HG02759 (cell line): Measurements from ENCODE around the gene CD22.
"Not testable (repeated sequence)": the region's sequence is repeated elsewhere in the genome, so short reads cannot be mapped to it uniquely, and the experiment has no call there.

ENCODE experiments used
- ATAC-seq: cut with Tn5 transposase; IDR thresholded peaks from one replicate; pipeline ENCODE4 v1.9.1; 2021; ENCODE audit warnings: mild to moderate bottlenecking, moderate library complexity; ENCODE audit not compliant: unreplicated experiment

CD22 gene

DNA sequence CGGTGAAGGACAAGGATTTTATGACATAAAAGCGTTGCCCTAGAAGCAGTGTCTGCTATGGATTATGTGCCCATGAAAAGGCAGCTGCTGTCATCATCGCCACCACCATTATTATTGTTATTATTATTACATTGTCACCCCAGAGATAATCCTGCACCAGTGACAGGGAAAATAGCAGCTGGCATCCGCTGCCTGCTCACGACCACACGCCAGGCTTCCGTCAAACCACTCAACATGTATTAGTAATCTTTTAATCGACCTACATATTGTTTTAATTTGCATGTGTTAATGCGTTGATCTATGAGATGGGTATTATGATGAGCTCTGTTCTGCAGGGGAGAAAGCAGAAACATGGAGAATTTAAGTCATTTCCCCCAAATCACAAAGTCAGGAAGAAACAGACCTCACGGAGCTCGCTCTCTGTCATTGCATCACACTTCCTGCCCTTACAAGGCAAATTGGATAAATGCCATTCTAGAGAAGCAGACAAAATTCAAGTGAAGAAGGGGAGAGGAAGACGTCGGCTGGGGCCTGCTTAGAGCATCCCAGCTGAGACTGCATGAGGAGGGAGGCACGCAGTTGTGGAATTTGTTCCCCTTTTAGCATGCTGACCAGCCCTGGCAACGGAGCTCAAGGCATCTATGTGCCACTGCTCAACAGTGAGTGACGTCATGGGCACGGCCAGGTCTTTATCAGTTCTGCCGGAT is 29.0 kb downstream of the CD22 start, which contains the start of gene FFAR3:
TSS of gene FFAR3 (plus strand) at position 594 of the 707 bp plus-strand sequence. CDS start 431 bp downstream, outside the sequence.
- no peak for ATAC-seq

DNA sequence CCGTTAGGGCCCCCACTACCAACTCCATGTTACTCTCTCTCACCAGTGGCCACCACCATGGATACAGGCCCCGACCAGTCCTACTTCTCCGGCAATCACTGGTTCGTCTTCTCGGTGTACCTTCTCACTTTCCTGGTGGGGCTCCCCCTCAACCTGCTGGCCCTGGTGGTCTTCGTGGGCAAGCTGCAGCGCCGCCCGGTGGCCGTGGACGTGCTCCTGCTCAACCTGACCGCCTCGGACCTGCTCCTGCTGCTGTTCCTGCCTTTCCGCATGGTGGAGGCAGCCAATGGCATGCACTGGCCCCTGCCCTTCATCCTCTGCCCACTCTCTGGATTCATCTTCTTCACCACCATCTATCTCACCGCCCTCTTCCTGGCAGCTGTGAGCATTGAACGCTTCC is 29.8 kb downstream of the CD22 start:
- not testable (repeated sequence) for ATAC-seq

DNA sequence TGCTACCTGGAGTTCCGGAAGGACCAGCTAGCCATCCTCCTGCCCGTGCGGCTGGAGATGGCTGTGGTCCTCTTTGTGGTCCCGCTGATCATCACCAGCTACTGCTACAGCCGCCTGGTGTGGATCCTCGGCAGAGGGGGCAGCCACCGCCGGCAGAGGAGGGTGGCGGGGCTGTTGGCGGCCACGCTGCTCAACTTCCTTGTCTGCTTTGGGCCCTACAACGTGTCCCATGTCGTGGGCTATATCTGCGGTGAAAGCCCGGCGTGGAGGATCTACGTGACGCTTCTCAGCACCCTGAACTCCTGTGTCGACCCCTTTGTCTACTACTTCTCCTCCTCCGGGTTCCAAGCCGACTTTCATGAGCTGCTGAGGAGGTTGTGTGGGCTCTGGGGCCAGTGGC is 30.4 kb downstream of the CD22 start:
- not testable (repeated sequence) for ATAC-seq

DNA sequence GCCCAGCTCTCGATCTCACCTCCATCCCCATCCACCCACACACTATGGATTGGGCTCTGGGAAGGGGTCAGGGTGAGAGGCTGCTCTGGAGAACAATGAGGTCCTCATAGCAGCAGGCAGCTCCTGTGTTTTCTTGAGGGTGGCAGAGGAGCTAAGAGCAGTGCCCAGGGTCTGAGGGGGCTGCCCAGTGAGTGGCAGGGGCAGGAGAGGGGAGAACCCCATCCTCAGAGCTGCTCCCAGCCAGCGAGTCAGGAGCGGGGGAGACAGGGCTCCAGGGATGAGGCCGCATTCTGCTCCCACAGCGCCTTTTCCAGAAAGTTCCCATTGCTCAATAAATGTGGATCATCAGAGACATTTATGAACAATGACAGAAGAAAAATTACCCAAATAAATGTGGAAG is 31.1 kb downstream of the CD22 start:
- ATAC-seq, result not testable (repeated sequence)

DNA sequence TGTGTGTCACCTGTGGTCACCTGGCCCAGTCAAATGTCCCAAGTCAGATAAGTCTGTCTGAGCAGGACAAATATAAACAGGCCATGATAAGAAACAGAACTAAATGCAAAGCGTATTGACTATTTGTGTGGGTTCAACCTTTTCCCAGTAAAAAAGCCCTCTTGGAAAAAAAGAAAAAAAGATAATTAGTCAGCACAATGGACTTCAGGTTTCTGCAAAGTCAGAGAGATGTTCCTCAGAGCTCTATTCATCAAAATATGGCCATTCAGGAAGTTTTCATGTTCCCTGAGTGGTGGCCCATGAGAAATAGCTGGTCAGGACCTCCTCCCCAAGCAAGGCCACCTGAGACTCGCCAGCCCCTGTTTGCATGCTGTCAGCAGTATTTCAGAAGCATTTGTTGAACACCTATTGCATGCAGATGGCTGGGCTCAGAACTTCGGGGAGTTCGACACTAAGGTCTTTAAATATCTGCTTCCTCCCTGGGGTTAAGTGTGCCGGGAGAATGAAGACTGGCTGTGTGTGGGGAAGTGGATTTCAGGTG is 32.0 kb downstream of the CD22 start:
- ATAC-seq, result no peak

DNA sequence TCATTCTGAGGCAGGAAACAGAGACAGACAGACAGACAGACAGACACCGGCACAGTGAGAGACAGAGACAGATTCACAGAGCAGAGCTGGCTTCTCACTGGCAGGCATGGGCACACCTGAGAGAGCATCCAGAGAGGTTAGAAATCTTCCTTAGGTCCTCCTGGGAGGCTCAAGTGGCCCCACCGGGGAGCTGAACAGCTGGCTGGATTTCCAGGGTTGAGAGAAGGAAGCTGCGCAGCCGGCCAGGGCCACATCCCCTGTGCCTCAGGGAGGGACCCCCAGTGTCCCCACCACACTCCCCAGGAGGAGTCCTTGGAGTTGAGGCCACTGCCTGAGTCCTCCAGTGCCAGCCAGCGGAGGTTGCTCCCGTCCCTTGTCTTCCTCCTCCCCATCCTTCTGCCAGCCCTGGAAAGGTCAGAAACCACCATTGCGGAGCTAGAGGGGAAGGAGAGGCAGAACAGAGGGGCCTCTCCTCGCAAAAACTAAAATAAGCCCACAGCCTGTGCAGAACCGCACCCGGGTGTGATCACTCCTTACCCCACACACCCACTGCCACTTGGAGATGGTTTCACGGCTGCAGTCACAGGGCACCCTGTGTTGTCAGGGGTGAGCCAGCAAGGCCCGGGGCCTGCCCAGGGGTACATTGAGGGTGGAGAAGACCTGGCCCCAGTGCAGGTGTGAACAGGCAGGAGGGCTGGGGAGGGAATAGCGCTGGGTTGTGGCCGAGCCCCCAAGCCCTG is 33.4 kb downstream of the CD22 start:
- ATAC-seq, result no peak

DNA sequence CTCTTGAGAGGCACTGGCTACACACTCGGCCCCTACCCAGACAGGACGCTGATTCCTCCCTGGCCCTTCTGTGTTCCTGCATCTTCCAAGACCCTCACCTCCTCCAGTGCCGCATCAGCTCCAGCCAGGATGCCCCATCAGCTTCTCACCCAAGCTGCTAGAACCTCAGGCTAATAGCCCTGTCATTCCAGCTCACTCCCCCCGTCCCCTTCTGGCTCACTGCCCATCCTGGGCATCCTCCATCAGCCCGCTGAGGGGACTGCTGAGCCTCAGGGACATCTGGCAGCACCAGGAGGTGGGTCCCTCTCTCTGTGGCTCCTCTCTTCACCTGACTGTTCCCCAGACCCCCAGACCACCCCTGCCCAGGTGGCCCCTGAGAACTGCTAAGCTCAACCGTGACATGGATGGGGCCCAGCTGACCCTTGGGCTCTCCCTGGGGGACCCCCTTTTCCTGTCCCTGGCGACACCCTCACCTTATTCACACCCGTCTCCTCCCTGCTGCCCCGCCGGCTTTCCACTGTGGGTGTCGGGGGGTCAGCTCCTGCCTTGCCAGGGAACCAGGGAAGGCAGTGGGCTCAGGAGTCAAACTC is 34.1 kb downstream of the CD22 start:
- no peak for ATAC-seq

DNA sequence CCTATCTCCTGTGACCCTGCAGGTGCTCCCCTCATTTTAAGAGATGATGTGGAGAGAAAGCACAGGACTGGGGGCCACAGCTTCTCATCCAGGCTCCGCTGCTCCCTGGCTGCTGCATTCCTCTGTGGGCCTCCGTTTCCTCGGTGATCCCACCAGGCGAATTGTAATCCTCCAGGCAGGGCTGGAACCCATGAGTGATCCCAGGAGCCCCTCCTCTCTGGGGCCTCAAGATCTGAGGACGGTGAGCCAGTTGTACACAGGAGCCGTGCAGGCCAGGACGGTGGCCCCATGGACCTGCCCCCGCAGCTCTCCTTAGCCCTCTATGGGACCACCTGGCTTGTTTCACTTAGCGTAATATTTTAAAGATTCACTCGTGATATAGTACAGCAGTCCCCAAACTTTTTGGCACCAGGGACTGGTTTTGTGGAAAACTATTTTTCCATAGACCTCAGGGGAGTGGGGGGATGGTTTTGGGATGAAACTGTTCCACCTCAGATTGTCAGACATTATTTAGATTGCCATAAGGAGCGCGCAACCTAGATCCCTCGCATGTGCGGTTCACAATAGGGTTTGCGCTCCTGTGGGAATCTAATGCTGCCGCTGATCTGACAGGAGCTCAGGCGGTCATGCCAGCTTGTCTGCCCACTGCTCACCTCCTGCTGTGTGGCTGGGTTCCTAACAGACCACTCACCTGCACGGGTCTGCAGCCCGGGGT is 34.9 kb downstream of the CD22 start:
- no peak for ATAC-seq

DNA sequence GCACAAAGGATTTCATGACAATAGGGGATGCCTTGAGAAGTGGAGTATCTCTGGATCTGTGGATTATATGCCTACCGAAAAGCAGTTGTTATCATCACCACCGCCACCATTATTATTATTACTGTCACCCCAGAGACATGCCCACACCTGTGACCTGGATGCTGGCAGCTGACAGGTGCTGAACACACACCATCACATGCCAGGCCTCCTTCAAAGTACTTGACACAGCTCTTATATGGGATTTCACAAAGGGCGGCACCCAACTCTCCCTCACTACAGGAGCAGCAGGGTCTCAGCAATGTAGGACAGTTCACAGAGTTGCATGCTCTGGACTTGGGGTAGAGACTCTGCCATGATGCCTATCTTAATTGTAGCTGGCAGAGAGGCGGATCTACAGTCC is 36.3 kb downstream of the CD22 start:
- no peak for ATAC-seq

DNA sequence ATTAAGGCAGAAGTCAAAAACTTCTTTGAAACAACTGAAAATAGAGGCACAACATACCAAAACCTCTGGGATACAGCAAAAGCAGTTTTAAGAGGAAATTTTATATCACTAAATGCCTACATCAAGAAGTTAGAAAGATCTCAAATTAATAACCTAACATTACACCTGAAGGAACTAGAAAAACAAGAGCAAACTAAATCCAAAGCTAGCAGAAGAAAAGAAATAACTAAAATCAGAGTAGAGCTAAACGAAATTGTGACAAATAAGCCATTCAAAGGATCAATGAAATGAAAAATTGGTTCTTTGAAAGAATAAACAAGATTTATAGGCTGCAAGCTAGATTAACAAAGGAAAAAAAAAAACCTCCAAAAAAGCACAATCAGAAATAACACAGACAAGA is 39.4 kb downstream of the CD22 start:
- no peak for ATAC-seq

DNA sequence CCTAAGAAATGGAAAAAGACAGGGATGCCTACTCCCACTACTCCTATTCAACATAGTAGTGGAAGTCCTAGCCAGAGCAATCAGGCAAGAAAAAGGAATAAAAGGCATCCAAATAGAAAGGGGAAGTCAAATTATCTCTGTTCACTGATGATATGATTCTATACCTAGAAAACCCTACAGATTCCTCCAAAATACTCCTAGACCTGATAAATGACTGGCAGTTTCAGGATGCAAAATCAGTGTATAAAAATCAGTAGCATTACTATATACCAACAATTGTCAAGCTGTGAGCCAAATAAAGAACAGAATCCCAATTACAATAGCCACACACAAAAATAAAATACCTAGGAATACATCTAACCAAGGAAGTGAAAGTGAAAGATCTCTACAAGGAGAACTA is 40.5 kb downstream of the CD22 start:
- no peak for ATAC-seq

DNA sequence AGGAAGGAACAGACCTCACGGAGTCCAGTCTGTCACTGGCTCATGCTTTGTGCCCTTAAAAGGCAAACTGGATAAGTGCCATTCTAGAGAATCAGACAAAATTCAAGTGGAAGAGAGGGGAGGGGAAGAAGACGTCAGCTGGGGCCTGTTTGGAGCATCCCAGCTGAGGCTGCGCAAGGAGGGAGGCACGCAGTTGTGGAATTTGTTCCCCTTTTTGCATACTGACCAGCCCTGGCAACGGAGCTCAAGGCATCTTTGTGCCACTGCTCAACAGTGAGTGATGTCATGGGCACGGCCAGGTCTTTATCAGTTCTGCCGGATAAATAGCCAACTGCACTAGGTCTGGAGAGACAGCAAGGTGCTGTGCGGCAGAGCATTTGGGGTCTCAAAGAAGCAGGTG is 41.7 kb downstream of the CD22 start, which contains the start of gene GPR42:
TSS of gene GPR42 (plus strand) at position 347 of the 400 bp plus-strand sequence. CDS start 292 bp downstream, outside the sequence.
- no peak for ATAC-seq

DNA sequence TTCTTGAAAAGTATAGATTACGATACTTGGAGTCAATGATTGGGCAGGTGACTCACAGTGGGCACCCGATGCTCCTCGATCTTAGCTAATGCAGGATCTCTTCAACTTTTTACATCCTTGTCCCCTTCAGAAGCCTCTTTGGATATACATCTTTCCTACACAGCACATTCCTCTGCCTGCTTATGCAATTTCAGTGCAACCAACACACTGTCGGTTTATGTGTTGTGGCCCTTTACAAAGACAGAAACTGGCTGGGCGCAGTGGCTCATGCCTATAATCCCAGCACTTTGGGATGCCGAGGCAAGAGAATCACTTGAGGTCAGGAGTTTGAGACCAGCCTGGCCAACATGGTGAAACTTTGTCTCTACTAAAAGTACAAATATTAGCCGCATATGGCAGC is 44.5 kb downstream of the CD22 start:
- no peak for ATAC-seq

DNA sequence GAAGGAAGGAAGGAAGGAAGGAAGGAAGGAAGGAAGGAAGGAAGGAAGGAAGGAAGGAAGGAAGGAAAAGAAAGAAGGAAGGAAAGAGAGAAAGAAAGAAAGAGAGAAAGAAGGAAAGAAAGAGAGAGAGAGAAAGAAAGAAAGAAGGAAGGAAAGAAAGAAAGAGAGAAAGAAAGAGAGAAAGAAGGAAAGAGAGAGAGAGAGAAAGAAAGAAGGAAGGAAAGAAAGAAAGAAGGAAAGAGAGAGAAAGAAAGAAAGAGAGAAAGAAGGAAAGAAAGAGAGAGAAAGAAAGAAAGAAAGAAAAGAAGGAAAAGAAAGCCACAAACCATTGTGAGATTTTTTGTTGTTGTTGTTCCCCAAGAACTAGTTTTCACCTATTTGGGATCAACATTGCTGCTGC is 45.0 kb downstream of the CD22 start:
- not testable (repeated sequence) for ATAC-seq

DNA sequence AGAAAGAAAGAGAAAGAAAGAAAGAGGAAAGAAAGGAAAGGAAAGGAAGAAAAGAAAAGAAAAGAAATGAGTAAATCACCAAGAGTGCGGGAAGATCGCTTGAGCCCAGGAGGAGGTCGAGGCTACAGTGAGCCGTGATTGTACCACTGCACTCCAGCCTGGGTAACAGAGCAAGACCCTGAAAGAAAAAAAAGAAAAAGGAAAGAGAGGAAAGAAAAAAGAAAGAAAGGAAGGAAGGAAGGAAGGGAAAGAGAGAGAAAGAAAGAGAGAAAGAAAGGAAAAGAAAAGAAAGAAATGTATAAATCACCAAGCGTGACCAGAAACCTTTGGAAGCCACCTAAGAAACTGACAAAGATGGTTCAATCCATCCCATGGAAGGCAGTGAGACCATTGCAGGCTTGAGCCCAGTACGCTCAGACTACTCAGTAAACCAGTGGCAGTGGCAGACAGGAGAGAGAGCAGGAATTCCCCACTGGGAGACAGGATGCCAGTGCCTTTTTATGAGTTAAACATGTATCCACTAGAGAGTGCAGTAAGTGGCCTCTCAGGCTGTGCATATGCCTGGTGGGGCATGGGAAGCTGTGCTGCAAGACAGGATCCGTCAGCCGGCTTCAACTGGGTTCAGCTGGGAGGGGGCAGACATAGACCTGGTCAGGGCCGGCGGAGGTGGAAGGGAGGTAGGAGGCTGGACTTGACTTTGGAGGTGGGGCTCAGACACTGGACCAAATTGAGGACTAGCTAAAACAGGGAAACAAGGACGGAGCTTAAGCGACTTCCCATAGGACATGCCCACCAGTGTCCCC is 46.7 kb downstream of the CD22 start:
- no peak for ATAC-seq

DNA sequence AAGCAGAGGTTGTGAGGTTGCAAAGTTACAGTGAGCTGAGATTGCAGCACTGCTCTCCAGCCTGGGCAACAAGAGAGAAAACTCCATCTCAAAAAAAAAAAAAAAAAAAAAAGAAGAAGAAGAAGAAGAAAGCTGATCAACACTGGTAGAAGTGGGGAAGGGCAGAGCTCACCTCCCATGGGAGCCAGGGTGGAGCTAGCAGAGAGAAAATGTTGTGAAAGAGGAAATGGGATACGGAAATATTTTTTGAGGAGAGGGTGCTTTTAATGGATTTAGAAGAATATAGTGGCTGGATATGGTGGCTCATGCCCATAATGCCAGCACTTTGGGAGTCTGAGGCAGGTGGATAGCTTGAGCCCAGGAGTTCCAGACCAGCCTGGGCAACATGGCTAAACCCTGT is 48.7 kb downstream of the CD22 start:
- ATAC-seq, result no peak

DNA sequence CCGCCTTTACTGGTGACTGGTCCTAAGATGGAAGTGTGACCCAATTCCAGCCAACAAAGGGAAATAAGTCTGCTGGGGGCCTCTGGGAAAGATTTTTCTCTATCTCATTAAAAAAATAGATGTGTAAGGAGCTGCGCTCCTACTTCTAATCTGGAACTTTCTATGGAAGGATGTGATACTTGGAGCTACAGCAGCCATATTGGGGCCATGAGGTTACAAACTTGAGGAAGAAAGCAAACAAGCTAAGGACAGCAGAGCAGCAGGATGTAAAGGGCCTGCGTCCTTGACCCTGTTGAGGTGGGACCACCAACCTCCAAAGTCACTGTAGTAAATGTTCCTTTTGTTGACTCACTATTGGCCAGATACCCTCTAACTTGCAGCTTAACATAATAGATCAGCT is 49.4 kb downstream of the CD22 start:
- no peak for ATAC-seq

DNA sequence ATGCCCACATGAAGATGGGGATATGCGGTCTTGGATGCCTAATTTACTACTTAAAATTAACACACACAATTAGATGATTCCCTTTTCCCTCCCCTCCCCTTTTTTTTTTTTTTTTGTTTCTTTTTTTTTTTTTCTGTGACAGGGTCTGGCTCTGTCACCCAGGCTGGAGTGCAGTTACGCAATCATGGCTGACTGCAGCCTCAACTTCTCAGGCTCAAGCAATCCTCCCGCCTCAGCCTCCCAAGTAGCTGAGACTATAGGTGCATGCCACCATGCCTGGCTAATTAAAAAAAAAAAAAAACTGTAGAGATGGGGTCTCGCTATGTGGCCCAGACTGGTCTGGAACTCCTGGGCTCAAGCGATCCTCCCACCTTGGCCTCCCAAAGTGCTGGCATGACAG is 50.6 kb downstream of the CD22 start:
- not testable (repeated sequence) for ATAC-seq

DNA sequence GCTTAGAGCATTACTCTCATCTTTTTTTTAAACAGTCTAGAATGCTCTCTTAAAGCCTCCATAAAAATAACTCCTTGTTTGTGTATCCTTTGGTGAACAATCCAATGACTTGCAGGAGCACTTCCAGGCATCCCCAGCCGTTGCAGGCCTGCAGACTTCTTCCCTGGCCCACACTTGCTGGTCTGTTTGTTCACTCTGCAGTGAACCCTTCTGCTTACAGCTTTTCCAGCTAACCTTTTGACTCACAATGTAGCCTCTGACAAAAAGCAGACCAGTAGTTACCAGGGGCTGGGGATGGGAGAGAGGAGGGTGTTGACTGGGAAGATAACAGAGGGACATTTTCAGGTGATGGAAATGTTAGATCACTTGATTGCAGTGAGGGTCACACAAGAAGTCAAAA is 51.0 kb downstream of the CD22 start:
- ATAC-seq, result no peak

DNA sequence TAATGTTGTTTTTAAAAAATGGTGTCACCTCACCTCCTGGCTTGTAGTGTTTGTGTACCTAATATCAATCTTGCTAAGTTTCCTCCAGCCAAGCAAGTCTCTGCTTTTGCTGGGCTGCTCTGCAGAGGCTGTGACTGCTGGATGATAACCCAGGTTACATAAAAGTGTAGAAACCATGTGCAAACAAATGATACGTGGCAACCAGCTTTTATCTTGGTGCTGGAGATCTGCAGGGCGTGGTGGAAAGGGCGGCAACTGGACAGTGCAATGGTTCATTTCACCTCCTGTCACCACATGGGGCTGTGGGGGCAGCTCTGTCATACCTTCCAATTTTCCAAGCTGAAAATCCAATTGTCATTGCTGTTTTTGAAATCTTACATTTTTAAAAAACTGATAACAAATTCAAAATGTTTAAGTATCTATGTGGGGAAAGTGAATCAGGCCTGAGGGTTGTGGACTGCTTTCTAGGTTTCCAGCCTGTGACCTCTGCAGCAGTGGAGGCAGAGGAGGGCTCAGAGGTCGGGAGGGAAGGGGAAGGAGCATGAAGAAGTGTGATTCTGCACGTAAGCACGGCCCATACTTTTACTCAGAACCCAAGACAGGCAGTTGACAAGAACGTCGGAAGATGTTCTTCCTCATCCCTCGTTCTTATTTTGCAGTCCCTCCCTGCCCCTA is 51.6 kb downstream of the CD22 start:
- ATAC-seq, result no peak
